A549 (cell line): ENCODE results near the gene RNF175.

Experiments
- CTCF ChIP-seq: fragments of >200 bp; sonication (Bioruptor Twin); formaldehyde crosslinking; IDR thresholded peaks from 3 replicates; pipeline ENCODE4 v1.5.1; 2016
- KDM1A ChIP-seq: fragments of 200-600 bp; sonication (generic); IDR thresholded peaks from 2 replicates; pipeline ENCODE4 v1.6.1; 2016; ENCODE audit warnings: low read depth, mild to moderate bottlenecking
- MAFK ChIP-seq: fragments of 450-650 bp; IDR thresholded peaks from 2 replicates; pipeline ENCODE4 v1.6.1; 2014; ENCODE audit not compliant: partially characterized antibody
- RAD21 ChIP-seq, 2 experiments: fragments of >200 bp in 1 of 2; sonication (Bioruptor Twin) in 1 of 2; formaldehyde crosslinking in 1 of 2; IDR thresholded peaks in 1 of 2; conservative IDR thresholded peaks in 1 of 2; 2 replicates in 1 of 2; 3 replicates in 1 of 2; pipeline ENCODE4 v1.6.1; 2012 to 2018; ENCODE audit warnings: inconsistent platforms in 1 of 2

GRCh38 chr4:153765894-153766293 is 6.1 kb upstream of the RNF175 start:
- TF ChIP-seq CTCF (no peak), MAFK (no peak), KDM1A (no peak), RAD21 (conservative IDR thresholded peaks at IDR 0.05 in 1 of 2, IDR thresholded peaks at IDR 0.05 in 1 of 2) (no peak)
